Calu3 (cell line): ENCODE data around the gene SMAP1. TPM values are rescaled to one million over a fixed set of nuclear protein-coding genes. Genes with fewer than 3 reads are reported as not detected.
"Not testable (repeated sequence)": the region's sequence is repeated elsewhere in the genome, so short reads cannot be mapped to it uniquely, and the experiment has no call there.

Source experiments
- BruUV-seq: library from RNA; stranded (reverse); fragments of 400-500 nt; replicated peaks from 2 replicates; lab custom pipeline; 2021; lab: Mats Ljungman, UMichigan
- CTCF ChIA-PET: fragments of 300-600 bp; sonication (Branson Sonifier 250); formaldehyde crosslinking; loops from one replicate; lab custom pipeline; 2022; ENCODE audit warnings: antibody characterized with exemption; lab: Charles Lee
- DNase-seq: peaks from one replicate; pipeline ENCODE4 v3.0.0; 2022
- H3K27ac Mint-ChIP-seq: one replicate; pipeline ENCODE4 v1.8.0; 2022; ENCODE audit warnings: mixed read lengths; ENCODE audit not compliant: unreplicated experiment
- H3K27me3 Mint-ChIP-seq: one replicate; pipeline ENCODE4 v1.8.0; 2022; ENCODE audit warnings: mixed read lengths; ENCODE audit not compliant: unreplicated experiment
- H3K36me3 Mint-ChIP-seq: one replicate; pipeline ENCODE4 v1.8.0; 2022; ENCODE audit warnings: mild to moderate bottlenecking, moderate library complexity, mixed read lengths; ENCODE audit not compliant: insufficient read depth, unreplicated experiment
- H3K4me1 Mint-ChIP-seq: one replicate; pipeline ENCODE4 v1.8.0; 2022; ENCODE audit warnings: mild to moderate bottlenecking, low read depth, mixed read lengths; ENCODE audit not compliant: unreplicated experiment
- H3K4me3 Mint-ChIP-seq: one replicate; pipeline ENCODE4 v1.8.0; 2022; ENCODE audit warnings: mild to moderate bottlenecking, low read depth, moderate library complexity, mixed read lengths; ENCODE audit not compliant: unreplicated experiment
- H3K9me3 Mint-ChIP-seq: one replicate; pipeline ENCODE4 v1.8.0; 2022; ENCODE audit warnings: low read depth, mixed read lengths; ENCODE audit not compliant: unreplicated experiment
- intact Hi-C: fragments of 100-400 bp; cut with micrococcal nuclease; formaldehyde crosslinking; loops from one replicate; pipeline ENCODE4 v1.10.0; 2022; ENCODE audit not compliant: unreplicated experiment
- total RNA-seq: library from RNA; stranded (reverse); gene quantifications from 2 replicates; pipeline ENCODE4 v1.2.3, GENCODE V29; 2022
- TF ChIP-seq, protein P1 (sequence below): fragments of 200-600 bp; IDR thresholded peaks from one replicate; pipeline ENCODE4 v1.8.0; 2022; ENCODE audit warnings: antibody characterized with exemption; ENCODE audit not compliant: unreplicated experiment

SMAP1 gene
- total RNA-seq, 1 experiment from 2014 or later = 35.7 TPM

DNA sequence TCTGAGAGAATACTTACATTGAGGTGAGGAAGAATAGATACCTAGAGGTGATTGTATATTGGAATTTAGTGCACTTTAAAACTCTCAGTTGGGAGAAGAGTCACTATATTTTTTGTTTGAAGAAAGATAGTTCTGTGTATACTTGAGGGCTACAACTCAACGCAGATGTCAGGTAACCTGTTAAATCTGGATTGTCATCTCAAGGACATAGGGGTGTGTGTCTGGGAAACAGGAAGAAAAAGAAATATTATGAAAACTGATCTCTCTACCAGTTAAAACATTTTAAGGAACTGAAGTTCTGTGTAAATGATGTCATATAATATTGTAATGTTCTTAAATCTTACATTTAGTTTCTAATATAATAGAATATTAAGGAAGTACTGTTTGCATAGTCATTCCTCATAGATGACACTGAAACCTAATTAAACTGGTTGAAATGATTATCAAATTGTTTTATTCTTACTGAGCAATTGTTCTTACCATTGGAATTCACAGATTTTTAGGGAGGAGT lies 86.2 kb downstream of the SMAP1 start:
- Mint-ChIP-seq H3K9me3 (peaks cover 3% of the 10 kb centered on the region), H3K36me3 (peaks cover 8% of the 10 kb centered on the region), H3K27ac (no peak overlapping the region), H3K27me3 (no peaks in the 10 kb centered on the region), H3K4me1 (no peaks in the 10 kb centered on the region), H3K4me3 (no peak overlapping the region)
- CTCF ChIA-PET = interaction anchor here (0.6 kb wide), 1 partner anchor 54 kb away, joined by 3 read pairs; no protein-coding TSS in a partner anchor
- intact Hi-C loops = no loop called here
- no peak for DNase-seq
- no TSS peak for BruUV-seq
- TF ChIP-seq, protein P1, sequence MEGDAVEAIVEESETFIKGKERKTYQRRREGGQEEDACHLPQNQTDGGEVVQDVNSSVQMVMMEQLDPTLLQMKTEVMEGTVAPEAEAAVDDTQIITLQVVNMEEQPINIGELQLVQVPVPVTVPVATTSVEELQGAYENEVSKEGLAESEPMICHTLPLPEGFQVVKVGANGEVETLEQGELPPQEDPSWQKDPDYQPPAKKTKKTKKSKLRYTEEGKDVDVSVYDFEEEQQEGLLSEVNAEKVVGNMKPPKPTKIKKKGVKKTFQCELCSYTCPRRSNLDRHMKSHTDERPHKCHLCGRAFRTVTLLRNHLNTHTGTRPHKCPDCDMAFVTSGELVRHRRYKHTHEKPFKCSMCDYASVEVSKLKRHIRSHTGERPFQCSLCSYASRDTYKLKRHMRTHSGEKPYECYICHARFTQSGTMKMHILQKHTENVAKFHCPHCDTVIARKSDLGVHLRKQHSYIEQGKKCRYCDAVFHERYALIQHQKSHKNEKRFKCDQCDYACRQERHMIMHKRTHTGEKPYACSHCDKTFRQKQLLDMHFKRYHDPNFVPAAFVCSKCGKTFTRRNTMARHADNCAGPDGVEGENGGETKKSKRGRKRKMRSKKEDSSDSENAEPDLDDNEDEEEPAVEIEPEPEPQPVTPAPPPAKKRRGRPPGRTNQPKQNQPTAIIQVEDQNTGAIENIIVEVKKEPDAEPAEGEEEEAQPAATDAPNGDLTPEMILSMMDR = no peak

DNA sequence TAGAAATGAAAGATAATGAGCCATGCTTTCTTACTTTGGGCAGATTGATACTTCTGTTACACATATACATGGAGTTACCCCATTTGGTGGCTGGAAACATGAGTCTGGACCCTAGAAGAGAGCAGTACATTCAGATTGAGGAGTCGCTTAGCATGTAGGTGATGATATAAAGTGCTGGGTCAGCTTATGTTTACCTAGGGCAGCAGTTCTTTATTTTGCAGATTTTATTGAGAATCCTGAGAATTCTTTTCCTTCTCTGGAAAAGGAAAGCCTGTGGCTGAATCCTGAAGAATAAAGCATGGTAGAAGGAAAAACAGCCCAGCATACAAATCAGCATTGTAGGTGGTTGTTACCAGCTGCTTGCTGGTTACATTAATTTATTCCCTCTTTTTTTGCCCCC lies 91.2 kb downstream of the SMAP1 start:
- BruUV-seq = no TSS peak
- H3K36me3 Mint-ChIP-seq = peaks cover 8% of the 10 kb centered on the region
- H3K27ac Mint-ChIP-seq = no peak overlapping the region
- no peaks in the 10 kb centered on the region for H3K27me3 Mint-ChIP-seq
- no peak for DNase-seq
- H3K4me1 Mint-ChIP-seq = no peaks in the 10 kb centered on the region
- CTCF ChIA-PET = no interaction called here
- peaks cover 3% of the 10 kb centered on the region for H3K9me3 Mint-ChIP-seq
- intact Hi-C loops = no loop called here
- TF ChIP-seq, protein P1 = no peak
- H3K4me3 Mint-ChIP-seq = no peak overlapping the region

DNA sequence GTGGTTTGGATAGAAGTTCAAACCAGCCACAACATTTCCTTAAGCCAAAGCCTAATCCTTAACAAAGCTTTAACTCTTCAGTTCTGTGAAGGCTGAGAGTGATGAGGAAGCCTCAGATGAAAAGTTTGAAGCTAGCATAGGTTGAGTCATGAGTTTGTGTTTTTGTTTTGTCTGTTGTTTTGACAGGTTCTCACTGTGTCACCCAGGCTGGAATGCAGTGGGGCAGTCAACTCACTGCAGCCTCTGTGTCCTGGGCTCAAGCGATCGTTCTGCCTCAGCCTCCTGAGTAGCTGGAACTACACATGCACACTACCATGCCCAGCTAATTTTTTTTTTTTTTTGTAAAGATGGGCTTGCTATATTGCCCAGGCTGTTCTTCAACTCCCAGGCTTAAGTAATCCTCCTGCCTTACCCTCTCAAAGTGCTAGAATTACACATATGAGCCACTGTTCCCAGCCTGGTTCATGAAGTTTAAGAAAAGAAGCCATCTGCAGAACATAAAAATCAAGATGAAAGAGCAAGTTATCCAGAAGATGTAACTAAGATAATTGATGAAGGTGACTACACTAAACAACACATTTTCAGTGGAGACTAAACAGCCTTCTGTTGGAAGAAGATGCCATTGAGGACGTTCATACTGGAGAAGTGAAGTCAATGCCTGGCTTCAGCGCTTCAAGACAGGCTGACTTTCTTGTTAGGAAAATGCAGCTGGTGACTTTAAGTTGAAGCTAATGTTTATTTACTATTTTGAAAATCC lies 96.2 kb downstream of the SMAP1 start:
- CTCF ChIA-PET = no interaction called here
- no peaks in the 10 kb centered on the region for H3K9me3 Mint-ChIP-seq
- intact Hi-C loops = no loop called here
- H3K27me3 Mint-ChIP-seq = no peaks in the 10 kb centered on the region
- BruUV-seq = no TSS peak
- TF ChIP-seq, protein P1 = no peak
- H3K4me1 Mint-ChIP-seq = no peaks in the 10 kb centered on the region
- H3K27ac Mint-ChIP-seq = no peak overlapping the region
- no peak overlapping the region for H3K4me3 Mint-ChIP-seq
- H3K36me3 Mint-ChIP-seq = no peaks in the 10 kb centered on the region
- DNase-seq = no peak

DNA sequence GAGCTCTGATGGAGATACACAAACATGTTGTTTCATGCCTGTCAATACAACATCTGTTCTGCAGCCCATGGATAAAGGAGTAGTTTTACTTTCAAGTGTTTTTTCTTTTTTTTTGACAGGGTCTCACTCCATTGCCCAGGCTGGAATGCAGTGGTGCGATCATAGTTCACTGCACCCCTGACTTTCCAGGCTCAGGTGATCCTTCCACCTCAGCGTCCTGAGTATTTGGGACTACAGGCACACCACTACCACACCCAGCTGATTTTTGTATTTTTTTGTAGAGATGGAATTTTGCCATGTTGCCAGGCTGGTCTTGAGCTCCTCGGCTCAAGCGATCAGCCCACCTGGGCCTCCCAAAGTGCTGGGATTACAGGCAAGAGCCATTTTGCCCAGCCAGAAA lies 97.0 kb downstream of the SMAP1 start:
- Mint-ChIP-seq H3K4me1 (no peaks in the 10 kb centered on the region), H3K27ac (no peak overlapping the region), H3K9me3 (no peaks in the 10 kb centered on the region), H3K27me3 (no peaks in the 10 kb centered on the region), H3K4me3 (no peak overlapping the region), H3K36me3 (no peaks in the 10 kb centered on the region)
- no peak for DNase-seq
- BruUV-seq = no TSS peak
- CTCF ChIA-PET = no interaction called here
- intact Hi-C loops = no loop called here
- TF ChIP-seq, protein P1 = no peak

DNA sequence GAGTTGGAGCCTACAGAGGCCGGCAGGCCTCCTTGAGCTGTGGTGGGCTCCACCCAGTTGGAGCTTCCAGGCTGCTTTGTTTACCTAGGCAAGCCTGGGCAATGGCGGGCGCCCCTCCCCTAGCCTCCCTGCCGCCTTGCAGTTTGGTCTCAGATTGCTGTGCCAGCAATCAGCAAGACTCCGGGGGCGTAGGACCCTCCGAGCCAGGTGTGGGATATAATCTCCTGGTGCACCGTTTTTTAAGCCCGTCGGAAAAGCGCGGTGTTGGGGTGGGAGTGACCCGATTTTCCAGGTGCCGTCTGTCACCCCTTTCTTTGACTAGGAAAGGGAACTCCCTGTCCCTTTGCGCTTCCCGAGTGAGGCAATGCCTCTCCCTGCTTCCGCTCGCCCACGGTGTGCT lies 103.7 kb downstream of the SMAP1 start:
- BruUV-seq, H3K4me1 Mint-ChIP-seq, H3K27ac Mint-ChIP-seq, H3K27me3 Mint-ChIP-seq, H3K9me3 Mint-ChIP-seq, intact Hi-C loops, DNase-seq, H3K4me3 Mint-ChIP-seq, H3K36me3 Mint-ChIP-seq, CTCF ChIA-PET: not testable (repeated sequence)
